Suprapubic skin (tissue), 4 donors: Measurements from ENCODE around the gene USP22. TPM values are rescaled to one million over a fixed set of nuclear protein-coding genes. Genes with fewer than 3 reads are reported as not detected.
A peak's percentile ranks its signal among the peaks of the same experiment; 100 is the strongest.

Source experiments
- DNase-seq, 2 donors: peaks; one replicate each; pipeline ENCODE4 v3.0.0-alpha.2; 2019; ENCODE audit warnings: low spot score in 2 of 2
- H3K27ac ChIP-seq: fragments of 200-600 bp; sonication (generic); one replicate; pipeline ENCODE4 v1.5.1; 2019
- H3K27me3 ChIP-seq: fragments of 200-600 bp; sonication (generic); one replicate; pipeline ENCODE4 v1.5.1; 2019
- H3K36me3 ChIP-seq: fragments of 200-600 bp; sonication (generic); one replicate; pipeline ENCODE4 v1.5.1; 2019
- H3K4me1 ChIP-seq: fragments of 200-600 bp; sonication (generic); one replicate; pipeline ENCODE4 v1.5.1; 2019
- H3K4me3 ChIP-seq: fragments of 200-600 bp; sonication (generic); one replicate; pipeline ENCODE4 v1.5.1; 2019; ENCODE audit warnings: mild to moderate bottlenecking
- H3K9me3 ChIP-seq: fragments of 200-600 bp; sonication (generic); one replicate; pipeline ENCODE4 v1.5.1; 2019
- CTCF ChIP-seq, 2 donors: fragments of 200-600 bp in 1 of 2; fragments of 450-650 bp in 1 of 2; sonication (generic) in 1 of 2; IDR thresholded peaks; one replicate each; pipeline ENCODE4 v1.5.1; 2016 to 2019; ENCODE audit warnings: antibody characterized with exemption in 2 of 2, mild to moderate bottlenecking in 1 of 2, moderate library complexity in 1 of 2
- EP300 ChIP-seq: sonication (generic); formaldehyde crosslinking; IDR thresholded peaks from one replicate; pipeline ENCODE4 v1.6.1; 2017; ENCODE audit warnings: antibody characterized with exemption
- POLR2A ChIP-seq, 2 donors: fragments of 450-650 bp; IDR thresholded peaks; one replicate each; pipeline ENCODE4 v1.6.1; 2017; ENCODE audit warnings: antibody characterized with exemption in 2 of 2, mild to moderate bottlenecking in 2 of 2, moderate library complexity in 2 of 2
- POLR2AphosphoS5 ChIP-seq, 3 donors: sonication (generic); formaldehyde crosslinking; IDR thresholded peaks; one replicate each; pipeline ENCODE4 v1.6.1; 2017; ENCODE audit warnings: antibody characterized with exemption in 3 of 3
- WGBS: methylation state at CpG from one replicate; pipeline ENCODE4 v1.1.5; 2018; 5-methylcytosine and 5-hydroxymethylcytosine counted together
- total RNA-seq, 4 donors: library from RNA; depleted of rRNA; stranded (reverse); fragments of >200 nt; gene quantifications; one replicate each; pipeline ENCODE4 v1.1.0, GENCODE V29; 2016

USP22 gene
- total RNA-seq, 4 donors from 2014 or later, result 116 to 166 (median 152) TPM

GRCh38 chr17:20999841-21000532 lies 42.8 kb downstream of the USP22 start:
- Histone ChIP-seq H3K4me1 (peaks cover 16% of the 10 kb centered on the region), H3K4me3 (no peak overlapping the region), H3K27ac (no peak overlapping the region), H3K36me3 (peaks cover 55% of the 10 kb centered on the region), H3K9me3 (no peaks in the 10 kb centered on the region), H3K27me3 (no peaks in the 10 kb centered on the region)
- WGBS, result 79% methylated on average over 13 of the region's 13 CpGs
- no peak for DNase-seq
- TF ChIP-seq POLR2A (IDR thresholded peaks at IDR 0.05), result no peak
- no peak for TF ChIP-seq CTCF (IDR thresholded peaks at IDR 0.05)
- TF ChIP-seq EP300, result no peak
- TF ChIP-seq POLR2AphosphoS5 (IDR thresholded peaks at IDR 0.05), result no peak

GRCh38 chr17:20999044-20999573 lies 43.7 kb downstream of the USP22 start:
- 59% methylated on average over 16 of the region's 16 CpGs for WGBS
- peaks cover 16% of the 10 kb centered on the region for H3K4me1 ChIP-seq
- no peak overlapping the region for H3K4me3 ChIP-seq
- no peak overlapping the region for H3K27ac ChIP-seq
- no peaks in the 10 kb centered on the region for H3K27me3 ChIP-seq
- DNase-seq, result no peak
- peaks cover 46% of the 10 kb centered on the region for H3K36me3 ChIP-seq
- no peaks in the 10 kb centered on the region for H3K9me3 ChIP-seq
- TF ChIP-seq CTCF (IDR thresholded peaks at IDR 0.05) (no peak), POLR2A (IDR thresholded peaks at IDR 0.05) (no peak), POLR2AphosphoS5 (IDR thresholded peaks at IDR 0.05) (no peak), EP300 (no peak)

GRCh38 chr17:20998571-20999043 lies 44.2 kb downstream of the USP22 start:
- no peak overlapping the region for H3K27ac ChIP-seq
- H3K36me3 ChIP-seq, result peaks cover 41% of the 10 kb centered on the region

GRCh38 chr17:20997711-20998570 lies 44.9 kb downstream of the USP22 start:
- Histone ChIP-seq H3K36me3 (peaks cover 35% of the 10 kb centered on the region), H3K9me3 (no peaks in the 10 kb centered on the region), H3K27ac (no peak overlapping the region), H3K4me3 (no peak overlapping the region), H3K4me1 (peaks cover 20% of the 10 kb centered on the region), H3K27me3 (no peaks in the 10 kb centered on the region)
- 85% methylated on average over 7 of the region's 22 CpGs for WGBS
- no peak for TF ChIP-seq CTCF (IDR thresholded peaks at IDR 0.05)
- DNase-seq, result peak in 1 of 2 donors; percentile 56

More at GRCh38 chr17:20998571-20999043, 44.2 kb downstream of the USP22 start:
- no peaks in the 10 kb centered on the region for H3K27me3 ChIP-seq
- H3K4me3 ChIP-seq, result no peak overlapping the region
- 70% methylated on average over 5 of the region's 5 CpGs for WGBS
- H3K4me1 ChIP-seq, result peaks cover 16% of the 10 kb centered on the region
- H3K9me3 ChIP-seq, result no peaks in the 10 kb centered on the region
- DNase-seq, result no peak
- no peak for TF ChIP-seq CTCF (IDR thresholded peaks at IDR 0.05)
